Esophagus squamous epithelium (tissue), 4 donors: ENCODE measurements around the gene PPP2R2C.

Source experiments
- CTCF ChIP-seq, 6 experiments: fragments of 450-650 bp in 4 of 6; fragments of 200-600 bp in 2 of 6; sonication (generic) in 2 of 6; IDR thresholded peaks; one replicate each; pipeline ENCODE4 v1.5.1; 2016 to 2019; ENCODE audit warnings: antibody characterized with exemption in 6 of 6, mild to moderate bottlenecking in 4 of 6, moderate library complexity in 4 of 6
- POLR2A ChIP-seq, 4 donors: fragments of 450-650 bp; IDR thresholded peaks; one replicate each; pipeline ENCODE4 v1.6.1; 2017; ENCODE audit warnings: antibody characterized with exemption in 4 of 4, mild to moderate bottlenecking in 4 of 4, moderate library complexity in 3 of 4

DNA sequence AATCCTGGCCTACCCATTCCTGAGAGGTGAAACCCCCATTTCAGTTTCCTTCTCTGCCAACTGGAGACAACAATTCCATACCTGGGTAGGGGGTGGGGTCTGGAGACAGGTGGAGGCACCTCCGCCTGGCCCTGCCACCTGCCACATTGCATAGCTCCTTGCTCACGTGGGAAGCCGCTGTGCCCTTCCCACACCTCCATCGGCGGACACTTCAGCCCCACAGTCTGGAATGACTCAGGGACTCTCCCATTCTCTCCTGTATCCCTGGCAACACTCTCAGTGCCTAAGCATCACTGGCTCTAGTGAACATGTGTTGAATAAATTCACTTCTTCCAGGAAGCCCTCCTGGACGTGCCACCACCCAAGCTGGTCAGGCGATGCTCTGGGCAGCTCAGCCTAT is 21.7 kb downstream of the PPP2R2C start:
- TF ChIP-seq CTCF (IDR thresholded peaks at IDR 0.05), result no peak
- no peak for TF ChIP-seq POLR2A (IDR thresholded peaks at IDR 0.05)
